Fibroblast of mammary gland (primary cell): ENCODE results near the gene FRMD5.

Experiments
- DNase-seq: peaks from one replicate; pipeline ENCODE4 v3.0.0-alpha.2; 2010; ENCODE audit warnings: low read depth
- H3K4me3 ChIP-seq: 2 replicates; pipeline ENCODE4 v1.5.1; 2011; ENCODE audit warnings: low read depth, mild to moderate bottlenecking, low read length, moderate library complexity; ENCODE audit not compliant: control insufficient read depth
- CTCF ChIP-seq: conservative IDR thresholded peaks from 2 replicates; pipeline ENCODE4 v1.5.1; 2011; ENCODE audit warnings: low read depth, low read length, inconsistent platforms; ENCODE audit not compliant: control insufficient read depth, insufficient read depth

FRMD5 gene

GRCh38 chr15:43930079-43930478 is 265.0 kb downstream of the FRMD5 start:
- H3K4me3 ChIP-seq: no peak overlapping the region
- no peak for DNase-seq
- no peak for TF ChIP-seq CTCF

DNA sequence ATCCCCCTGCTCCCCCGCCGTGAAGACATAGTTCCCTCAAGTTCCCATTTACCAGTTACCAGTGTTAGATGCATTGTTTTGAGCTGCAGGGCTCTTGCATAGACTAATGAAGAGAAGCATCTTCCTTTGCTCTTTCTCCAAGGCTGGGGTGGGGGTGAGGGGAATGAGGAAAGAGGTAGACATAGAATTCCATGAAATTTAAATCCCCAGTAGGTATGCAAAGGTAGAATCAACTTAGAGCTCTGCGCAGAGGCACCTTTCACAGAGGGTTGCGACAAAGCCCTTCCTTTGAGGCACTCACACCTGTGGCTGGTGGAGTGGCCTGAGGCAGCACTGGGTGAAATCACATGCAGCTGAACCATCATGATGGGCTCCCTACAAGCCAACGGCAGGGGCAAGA is 266.9 kb downstream of the FRMD5 start:
- no peak for TF ChIP-seq CTCF
- DNase-seq: no peak
- no peak overlapping the region for H3K4me3 ChIP-seq

DNA sequence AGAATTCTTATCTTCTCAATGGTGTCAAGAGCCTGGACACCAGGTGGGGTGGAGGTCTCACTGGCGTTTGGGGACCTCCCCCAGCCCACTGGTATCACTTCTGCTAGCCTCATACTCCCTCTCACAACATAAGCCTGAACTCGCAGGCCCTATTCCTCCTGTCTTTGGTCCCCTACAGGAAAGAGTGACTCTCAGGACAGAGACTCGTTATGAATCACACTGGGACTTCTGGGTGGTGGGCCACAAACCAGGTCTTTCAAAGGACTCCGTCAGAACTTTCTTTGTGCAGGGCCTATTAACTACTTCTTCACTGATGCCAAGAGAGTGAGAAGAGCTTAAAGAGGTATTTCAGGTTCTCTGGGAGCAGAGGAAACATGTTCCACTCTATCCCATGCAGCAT is 267.9 kb downstream of the FRMD5 start:
- no peak for DNase-seq
- no peak overlapping the region for H3K4me3 ChIP-seq
- no peak for TF ChIP-seq CTCF

- H3K4me3 ChIP-seq: no peak overlapping the region
- no peak for TF ChIP-seq CTCF
- DNase-seq: no peak
Measured at GRCh38 chr15:43923553-43923952, 271.5 kb downstream of the FRMD5 start.

GRCh38 chr15:43922021-43922420 is 273.1 kb downstream of the FRMD5 start:
- peak; percentile 34 for DNase-seq
- no peak for TF ChIP-seq CTCF
- no peak overlapping the region for H3K4me3 ChIP-seq

DNA sequence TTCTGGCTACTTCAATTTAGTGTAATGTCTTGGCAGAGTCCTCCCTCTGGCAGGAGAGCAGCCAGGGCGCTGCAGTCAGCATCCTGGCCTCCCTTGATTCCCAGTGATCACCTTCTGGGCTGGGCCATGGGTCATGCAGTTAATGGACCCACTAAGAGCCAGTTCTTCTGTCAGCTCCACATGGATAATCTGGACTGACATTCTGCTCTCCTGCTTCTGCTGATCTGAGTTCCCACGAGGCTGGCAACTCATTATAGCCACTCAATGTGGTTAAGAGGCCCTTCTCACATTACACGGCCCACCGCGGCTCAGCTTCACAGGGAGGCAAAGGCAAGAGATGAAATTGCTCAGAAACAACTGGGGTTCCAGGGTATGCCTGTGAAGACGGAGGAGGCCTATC is 274.3 kb downstream of the FRMD5 start:
- H3K4me3 ChIP-seq: no peak overlapping the region
- TF ChIP-seq CTCF: no peak
- DNase-seq: no peak

- no peak for TF ChIP-seq CTCF
- DNase-seq: no peak
- H3K4me3 ChIP-seq: no peak overlapping the region
Measured at GRCh38 chr15:43920254-43920600, 274.8 kb downstream of the FRMD5 start.
